GM19035 (cell line): ENCODE results near the gene NAGPA.
"Not testable (repeated sequence)": the region's sequence is repeated elsewhere in the genome, so short reads cannot be mapped to it uniquely, and the experiment has no call there.

Experiments
- ATAC-seq: cut with Tn5 transposase; IDR thresholded peaks from one replicate; pipeline ENCODE4 v1.9.1; 2021; ENCODE audit not compliant: unreplicated experiment

Gene NAGPA

DNA sequence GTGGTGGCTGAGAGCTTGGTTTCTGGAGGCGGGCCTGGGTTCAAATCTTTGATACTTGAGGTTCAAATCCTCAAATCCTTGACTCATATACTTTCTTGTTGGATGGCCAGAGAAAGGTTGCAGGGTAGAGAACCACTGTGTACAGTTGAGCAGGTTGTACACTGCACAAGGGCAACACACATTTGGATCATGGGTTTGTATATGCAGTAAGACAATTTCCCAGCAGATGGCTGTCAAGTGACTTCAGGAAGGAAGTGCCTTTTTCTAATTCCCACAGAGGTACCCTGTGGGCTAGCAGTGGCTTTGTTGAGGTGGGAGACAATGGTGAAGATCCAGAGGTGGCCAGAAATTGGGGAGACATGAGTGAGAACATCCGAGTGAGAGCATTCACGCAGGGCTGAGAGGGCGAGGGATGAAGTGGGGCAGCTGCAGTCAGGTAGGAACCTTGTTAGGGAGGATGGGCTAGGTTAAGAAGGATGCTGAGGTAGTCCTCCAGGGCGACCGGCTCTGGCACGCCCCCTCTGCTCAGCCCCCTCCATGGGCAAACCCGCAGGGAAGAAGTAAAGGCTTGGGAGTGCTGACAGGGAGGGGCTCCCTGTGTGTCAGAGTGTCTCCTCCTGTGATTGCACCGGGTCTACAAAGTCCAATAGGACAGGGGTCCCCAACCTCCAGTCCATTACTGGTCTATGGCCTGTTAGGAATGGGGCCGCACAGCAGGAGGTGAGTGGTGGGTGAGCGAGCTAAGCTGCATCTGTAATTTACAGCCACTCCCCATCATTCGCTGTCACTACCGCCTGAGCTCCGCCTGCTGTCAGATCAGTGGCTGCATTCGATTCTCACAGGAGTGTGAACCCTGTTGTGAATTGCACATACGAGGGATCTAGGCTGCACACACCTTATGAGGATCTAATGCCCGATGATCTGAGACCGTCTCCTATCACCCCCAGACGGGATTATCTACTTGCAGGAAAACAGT is 29.3 kb upstream of the NAGPA start:
- no peak for ATAC-seq

DNA sequence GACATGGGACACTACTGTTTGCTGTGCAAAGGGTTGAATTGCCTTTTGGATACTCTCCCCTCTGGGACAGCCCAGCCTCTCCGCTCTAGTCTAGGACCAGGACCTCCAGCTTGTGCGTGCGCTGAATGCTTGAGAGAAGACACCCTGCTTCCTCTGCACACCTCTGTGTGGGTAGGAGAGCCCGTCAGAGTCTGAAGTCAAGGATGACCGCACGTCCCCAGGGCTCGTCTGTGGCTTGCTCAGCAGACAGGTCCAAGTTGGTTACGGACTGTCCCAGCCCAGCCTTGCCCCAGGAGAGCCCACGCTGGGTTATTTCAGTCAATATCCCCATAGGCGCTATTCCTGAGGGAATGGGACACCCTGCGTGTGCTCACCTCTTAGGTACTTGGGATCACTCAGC is 28.3 kb upstream of the NAGPA start:
- ATAC-seq, result no peak

DNA sequence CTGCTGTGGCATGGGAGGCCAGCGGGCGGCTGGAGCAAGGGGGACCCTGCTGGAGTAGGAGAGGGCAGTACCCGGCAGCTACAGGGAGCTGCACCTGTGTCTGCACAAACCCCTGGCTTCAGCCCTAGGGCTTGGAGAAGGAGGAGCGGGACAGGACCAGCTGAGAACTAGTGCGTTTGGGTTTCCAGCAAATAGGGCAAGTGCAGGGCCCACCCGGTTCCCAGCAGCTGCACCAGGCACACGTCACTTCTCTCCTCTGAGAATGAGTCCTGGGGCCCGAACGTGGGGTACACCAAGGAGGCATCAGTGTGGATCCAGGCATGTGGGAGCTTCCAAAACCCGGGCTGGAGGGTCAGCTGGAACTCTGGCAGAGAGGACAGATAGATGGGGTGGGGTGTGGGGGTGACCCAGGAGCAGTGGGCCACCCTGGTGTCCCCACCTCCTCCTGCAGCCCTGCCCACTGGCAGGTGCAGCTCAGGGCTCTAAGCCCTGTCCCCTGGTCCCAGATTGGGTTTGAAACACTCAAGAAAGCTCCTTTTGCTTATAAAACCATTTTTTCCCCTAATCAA is 26.4 kb upstream of the NAGPA start:
- no peak for ATAC-seq

GRCh38 chr16:5059386-5060072 is 25.8 kb upstream of the NAGPA start:
- no peak for ATAC-seq

- ATAC-seq, result no peak
These were observed 24.7 kb upstream of the NAGPA start for GRCh38 chr16:5058476-5058875.

DNA sequence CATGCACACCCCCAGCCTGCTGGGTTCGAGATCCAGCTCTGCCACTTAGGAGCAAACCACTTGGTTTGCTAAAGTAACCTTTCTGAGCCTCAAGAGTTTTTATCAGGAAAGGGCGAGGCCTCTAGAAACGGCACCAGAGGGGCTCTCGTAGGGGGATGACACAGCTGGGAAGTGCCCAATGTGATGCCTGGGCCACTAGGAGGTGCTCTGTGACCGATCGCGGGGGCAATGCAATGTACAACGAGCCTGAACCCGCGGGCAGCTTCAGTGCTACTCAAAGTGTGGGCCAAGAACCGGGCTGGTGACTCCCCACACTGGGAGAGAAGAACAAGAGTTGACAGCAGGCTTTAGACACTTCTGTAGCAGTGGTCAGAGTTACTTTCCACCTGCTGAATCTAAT is 22.6 kb upstream of the NAGPA start:
- ATAC-seq, result no peak

DNA sequence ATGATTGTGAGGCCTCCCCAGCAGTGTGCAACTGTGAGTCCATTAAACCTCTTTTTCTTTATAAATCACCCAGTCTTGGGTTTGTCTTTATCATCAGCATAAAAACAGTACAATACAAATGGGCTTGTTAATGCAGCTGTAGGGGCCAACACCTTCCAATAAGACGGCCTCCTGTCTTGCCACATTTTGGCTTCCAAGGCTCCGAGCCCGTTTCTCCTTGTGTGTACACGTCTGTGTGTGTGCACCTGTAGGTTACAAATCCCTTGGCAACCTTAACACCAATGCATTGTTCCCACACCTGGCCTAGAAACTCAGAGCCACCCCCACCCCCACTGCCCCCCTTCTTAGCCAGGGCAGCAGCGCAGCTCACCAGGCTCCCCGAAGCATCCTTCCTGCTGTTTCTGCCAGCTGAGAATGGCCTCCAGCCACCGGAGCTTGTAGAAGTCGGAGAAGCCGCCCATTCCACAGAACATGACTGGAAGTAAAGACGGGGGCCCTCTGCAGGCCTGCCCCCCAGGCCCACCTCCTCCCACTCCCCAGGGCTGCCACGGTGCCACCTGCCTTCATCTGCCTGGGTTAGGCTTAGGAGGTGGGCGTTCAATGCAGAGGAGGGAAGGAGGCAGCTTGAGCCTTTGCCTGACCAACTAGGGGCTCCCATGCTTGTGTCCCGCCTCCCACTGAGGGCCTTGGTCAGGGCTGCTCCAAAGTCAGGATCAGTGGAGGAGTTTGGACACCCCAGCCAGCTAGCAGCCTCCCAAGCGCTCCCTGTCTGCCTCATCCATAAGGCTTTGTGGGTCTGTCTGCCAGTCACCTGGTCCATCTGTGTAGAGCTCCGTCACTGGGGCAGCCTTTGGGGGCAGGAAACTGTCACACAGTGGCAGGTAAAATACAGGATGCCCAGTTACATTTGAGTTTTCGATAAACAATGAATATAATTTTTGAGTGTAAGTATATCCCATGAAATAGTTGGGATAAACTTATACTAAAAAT is 21.4 kb upstream of the NAGPA start:
- ATAC-seq, result no peak

GRCh38 chr16:5046914-5047313 is 13.2 kb upstream of the NAGPA start:
- no peak for ATAC-seq

DNA sequence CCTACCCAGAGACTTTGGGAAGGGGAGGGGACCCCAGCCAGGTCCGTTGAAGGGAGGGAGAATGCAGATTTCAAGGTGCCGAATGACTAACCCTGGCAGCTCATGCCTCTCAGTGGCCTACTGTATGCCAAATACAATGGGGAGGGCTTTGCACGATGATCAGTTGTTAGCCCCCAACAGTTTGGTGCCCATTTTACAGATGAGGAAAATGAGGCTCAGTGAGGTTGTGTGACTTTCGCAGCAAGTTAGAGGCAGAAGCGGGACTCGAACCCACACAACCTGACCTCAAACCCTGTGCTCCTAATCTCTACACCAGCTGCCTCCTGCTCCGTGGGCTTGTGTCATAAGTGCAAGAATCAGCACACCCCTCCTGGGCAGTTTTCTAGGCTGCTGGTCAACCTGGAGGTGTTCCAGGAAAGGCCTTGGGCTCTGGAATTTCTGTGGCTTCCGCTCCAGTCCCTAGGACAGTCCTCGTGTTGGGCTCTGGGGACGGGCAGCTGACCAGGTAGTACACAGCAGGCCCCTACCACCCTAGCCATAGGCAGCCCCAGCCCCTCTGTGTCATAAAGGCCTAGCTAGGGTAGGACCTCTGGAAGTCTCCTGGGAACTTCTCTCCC is 11.9 kb upstream of the NAGPA start:
- no peak for ATAC-seq

GRCh38 chr16:5044581-5044980 is 10.8 kb upstream of the NAGPA start:
- ATAC-seq, result not testable (repeated sequence)

GRCh38 chr16:5044011-5044540 is 10.3 kb upstream of the NAGPA start:
- no peak for ATAC-seq

DNA sequence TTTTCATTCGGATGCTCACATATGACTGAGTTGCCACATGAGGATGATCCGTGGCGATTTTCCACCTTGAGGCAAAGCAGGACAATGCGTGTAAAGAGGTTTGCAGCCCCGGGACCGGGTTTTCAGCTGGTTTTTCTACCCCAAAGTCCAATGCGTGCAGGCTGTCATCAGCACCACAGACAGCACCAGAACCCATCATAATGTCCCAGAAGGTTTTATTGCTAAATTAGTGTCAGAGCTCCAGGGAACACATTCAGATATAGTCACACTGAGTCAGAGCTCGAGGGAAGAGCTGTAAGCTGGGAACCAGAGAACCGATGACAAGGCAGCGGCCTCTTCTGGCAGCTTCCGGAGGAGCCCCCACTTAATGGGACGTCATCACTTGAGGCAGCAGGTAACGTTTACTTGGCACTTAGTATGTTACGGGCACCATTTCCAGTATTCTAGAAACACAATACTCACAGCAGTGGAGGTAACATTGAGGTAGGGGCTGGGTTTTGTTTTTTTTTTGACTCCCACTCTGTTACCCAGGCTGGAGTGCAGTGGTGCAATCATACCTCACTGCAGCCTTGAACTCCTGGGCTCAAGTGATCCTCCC is 8.9 kb upstream of the NAGPA start:
- ATAC-seq, result no peak

DNA sequence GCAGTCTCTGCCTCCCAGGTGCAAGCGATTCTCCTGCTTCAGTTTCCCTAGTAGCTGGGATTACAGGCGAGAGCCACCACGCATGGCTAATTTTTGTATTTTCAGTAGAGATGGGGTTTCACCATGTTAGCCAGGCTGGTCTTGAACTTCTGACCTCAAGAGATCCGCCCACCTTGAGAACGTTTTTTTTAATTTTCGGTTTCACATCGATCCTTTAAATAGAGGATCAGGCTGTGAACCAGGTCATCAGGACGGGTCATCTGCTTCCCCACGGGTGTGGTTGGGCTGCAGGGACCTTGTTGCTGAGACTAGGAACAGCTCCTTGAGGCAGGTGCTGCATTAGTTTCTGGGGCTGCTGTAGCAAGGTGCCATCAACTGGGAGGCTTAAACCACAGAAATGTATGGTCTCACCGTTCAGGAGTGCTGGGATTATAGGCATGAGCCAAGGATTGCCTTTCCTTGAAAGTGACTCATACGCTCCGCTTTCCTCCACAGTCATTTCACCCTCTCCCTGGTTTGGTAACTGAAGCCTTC is 7.9 kb upstream of the NAGPA start:
- ATAC-seq, result peak; percentile 67

GRCh38 chr16:5040451-5040850 is 6.7 kb upstream of the NAGPA start:
- no peak for ATAC-seq

- no peak for ATAC-seq
These were observed 2.8 kb upstream of the NAGPA start for GRCh38 chr16:5036228-5037156.

DNA sequence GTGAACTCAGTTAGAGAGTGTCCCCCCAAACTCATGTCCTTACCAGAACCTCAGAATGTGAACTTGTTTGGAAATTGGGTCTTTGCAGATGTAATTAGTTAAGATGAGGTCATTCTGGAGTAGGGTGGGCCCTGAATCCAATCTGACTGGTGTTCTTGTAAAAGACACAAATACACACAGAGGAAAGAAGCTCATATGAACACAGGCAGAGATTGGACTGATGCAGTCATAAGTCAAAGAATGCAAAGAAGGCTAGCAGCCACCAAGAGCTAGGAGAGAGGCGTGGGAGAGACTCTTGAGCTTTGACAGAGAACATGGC is 2.1 kb upstream of the NAGPA start:
- no peak for ATAC-seq

GRCh38 chr16:5034167-5034523 is 410 bp upstream of the NAGPA start:
- no peak for ATAC-seq

DNA sequence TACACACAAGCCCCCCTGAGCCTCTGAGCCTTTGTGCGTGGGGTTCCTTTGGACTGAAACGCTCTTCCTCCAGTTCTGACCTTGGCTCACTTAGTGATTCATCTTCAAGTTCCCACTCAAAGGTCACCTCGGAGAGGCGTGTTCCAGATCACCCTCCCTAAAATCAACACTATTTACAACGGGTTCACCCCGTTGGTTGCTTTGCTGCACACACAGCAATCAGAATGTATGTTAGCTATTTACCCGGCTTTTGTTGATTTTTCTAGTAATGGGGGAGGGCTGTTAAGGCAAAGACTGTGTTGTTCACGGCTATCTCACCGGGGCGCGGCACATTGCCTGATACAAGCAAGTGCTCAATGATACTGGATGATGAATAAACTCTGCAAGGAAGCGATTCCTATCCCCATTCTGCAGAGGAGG is 977 bp downstream of the NAGPA start:
- ATAC-seq, result no peak

- no peak for ATAC-seq
These were observed 2.1 kb downstream of the NAGPA start for GRCh38 chr16:5031601-5032000.
